GM19099 (cell line): ENCODE data around the gene ECM1.

Source experiments
- POLR2A ChIP-seq: IDR thresholded peaks from 3 replicates; pipeline ENCODE4 v1.6.1; 2011; ENCODE audit warnings: low read depth; ENCODE audit not compliant: insufficient read length; ENCODE audit errors: extremely low read depth

Gene ECM1

GRCh38 chr1:150525348-150525747, 17.4 kb downstream of the ECM1 start:
- TF ChIP-seq POLR2A = no peak

- no peak for TF ChIP-seq POLR2A
Measured at GRCh38 chr1:150528196-150528595, 20.3 kb downstream of the ECM1 start.

GRCh38 chr1:150529017-150529416, 21.1 kb downstream of the ECM1 start:
- TF ChIP-seq POLR2A = no peak

GRCh38 chr1:150530491-150531159, 22.7 kb downstream of the ECM1 start:
- no peak for TF ChIP-seq POLR2A

- TF ChIP-seq POLR2A = no peak
Measured at GRCh38 chr1:150532860-150533259, 25.0 kb downstream of the ECM1 start.

GRCh38 chr1:150534002-150534401, 26.1 kb downstream of the ECM1 start:
- no peak for TF ChIP-seq POLR2A

GRCh38 chr1:150535511-150536287, 27.8 kb downstream of the ECM1 start:
- no peak for TF ChIP-seq POLR2A

GRCh38 chr1:150536836-150537731, 29.2 kb downstream of the ECM1 start:
- no peak for TF ChIP-seq POLR2A

- no peak for TF ChIP-seq POLR2A
Measured at GRCh38 chr1:150537732-150538684, 30.1 kb downstream of the ECM1 start.

GRCh38 chr1:150543500-150544143, 35.7 kb downstream of the ECM1 start:
- no peak for TF ChIP-seq POLR2A

- TF ChIP-seq POLR2A = no peak
Measured at GRCh38 chr1:150544204-150544603, 36.3 kb downstream of the ECM1 start.

GRCh38 chr1:150545486-150546032, 37.6 kb downstream of the ECM1 start:
- no peak for TF ChIP-seq POLR2A

- TF ChIP-seq POLR2A = no peak
Measured at GRCh38 chr1:150546294-150546937, 38.5 kb downstream of the ECM1 start.
